GM10266 (cell line): ENCODE results near the gene FSTL4.

Experiments used
- DNase-seq: peaks from one replicate; pipeline ENCODE4 v3.0.0; 2012; ENCODE audit errors: extremely low spot score
- TF ChIP-seq, protein P1 (sequence below): IDR thresholded peaks from 2 replicates; pipeline ENCODE4 v1.5.1; 2012; ENCODE audit warnings: mild to moderate bottlenecking, low read depth; ENCODE audit not compliant: control insufficient read depth, insufficient read depth; ENCODE audit errors: missing control alignments

Gene FSTL4

DNA sequence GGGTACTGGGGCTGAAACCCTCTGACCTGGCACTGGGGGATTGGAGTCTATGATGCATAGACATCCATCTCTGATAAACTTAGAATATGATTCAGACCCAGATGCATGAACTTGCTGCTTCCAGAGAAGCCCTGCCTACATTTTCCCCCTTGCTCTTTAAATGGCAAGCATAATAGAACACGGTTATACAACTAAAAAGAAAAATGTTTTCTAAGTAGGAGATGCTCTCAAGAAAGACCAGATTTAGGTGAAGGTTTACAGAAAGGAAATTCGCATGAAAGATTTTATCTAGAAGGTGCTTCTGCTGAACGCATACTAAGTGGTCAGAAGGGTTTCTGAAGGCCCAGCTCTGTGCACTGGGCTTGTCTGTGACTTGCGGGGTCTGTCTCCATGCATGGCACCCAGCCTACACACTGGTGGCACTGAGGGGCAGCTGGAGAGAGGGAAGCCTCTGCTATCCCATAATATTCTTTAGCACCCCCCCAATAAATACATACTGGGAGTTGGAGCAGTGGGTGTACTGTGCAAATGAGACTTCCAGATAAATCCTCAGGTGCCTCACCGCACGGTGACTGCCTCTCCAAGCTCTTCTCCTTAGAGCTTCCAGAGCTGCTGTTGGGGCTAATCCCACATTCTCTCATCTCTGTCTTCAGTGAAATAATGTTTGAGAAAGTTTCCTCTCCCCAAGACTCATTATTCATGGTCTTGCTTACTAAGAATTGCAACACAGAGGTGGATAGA, 114.6 kb downstream of the FSTL4 start:
- TF ChIP-seq, protein P1, sequence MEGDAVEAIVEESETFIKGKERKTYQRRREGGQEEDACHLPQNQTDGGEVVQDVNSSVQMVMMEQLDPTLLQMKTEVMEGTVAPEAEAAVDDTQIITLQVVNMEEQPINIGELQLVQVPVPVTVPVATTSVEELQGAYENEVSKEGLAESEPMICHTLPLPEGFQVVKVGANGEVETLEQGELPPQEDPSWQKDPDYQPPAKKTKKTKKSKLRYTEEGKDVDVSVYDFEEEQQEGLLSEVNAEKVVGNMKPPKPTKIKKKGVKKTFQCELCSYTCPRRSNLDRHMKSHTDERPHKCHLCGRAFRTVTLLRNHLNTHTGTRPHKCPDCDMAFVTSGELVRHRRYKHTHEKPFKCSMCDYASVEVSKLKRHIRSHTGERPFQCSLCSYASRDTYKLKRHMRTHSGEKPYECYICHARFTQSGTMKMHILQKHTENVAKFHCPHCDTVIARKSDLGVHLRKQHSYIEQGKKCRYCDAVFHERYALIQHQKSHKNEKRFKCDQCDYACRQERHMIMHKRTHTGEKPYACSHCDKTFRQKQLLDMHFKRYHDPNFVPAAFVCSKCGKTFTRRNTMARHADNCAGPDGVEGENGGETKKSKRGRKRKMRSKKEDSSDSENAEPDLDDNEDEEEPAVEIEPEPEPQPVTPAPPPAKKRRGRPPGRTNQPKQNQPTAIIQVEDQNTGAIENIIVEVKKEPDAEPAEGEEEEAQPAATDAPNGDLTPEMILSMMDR = no peak
- no peak for DNase-seq

DNA sequence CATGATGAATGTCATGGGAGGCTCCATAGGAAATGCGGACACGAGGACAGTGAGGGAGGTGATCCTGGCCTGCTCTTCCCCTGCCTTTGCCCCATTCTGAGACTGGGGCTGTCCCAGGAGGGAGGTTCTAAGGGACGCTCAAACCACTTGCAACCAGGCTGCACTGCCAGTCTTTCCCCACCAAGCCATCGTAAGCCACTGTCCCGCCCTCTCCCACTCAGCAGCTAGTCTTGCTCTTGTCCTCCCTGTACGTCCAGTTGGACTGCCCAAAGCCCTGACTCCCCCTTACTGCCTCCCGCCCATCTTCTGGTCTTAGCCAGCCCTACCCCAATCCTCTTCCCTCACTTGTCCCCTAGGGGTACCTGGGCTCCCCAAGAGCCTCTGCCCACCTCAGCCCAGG, 115.7 kb downstream of the FSTL4 start:
- no peak for DNase-seq
- TF ChIP-seq, protein P1 = no peak

DNA sequence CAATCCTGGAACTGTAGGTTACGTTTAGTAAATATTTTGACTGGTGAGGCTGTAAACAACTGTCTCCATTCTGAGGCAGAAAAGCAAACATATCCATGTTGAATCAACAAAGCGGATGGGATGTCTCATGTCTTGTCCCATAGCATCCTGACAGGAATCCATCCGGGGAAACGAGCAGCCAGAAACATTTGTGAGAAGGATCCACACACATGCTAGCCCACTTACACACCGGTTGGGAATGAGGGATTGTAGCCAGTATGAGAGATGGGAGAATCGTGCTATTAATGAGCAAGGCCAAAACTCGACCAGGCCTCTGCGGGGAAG, 117.5 kb downstream of the FSTL4 start:
- no peak for DNase-seq
- TF ChIP-seq, protein P1 = no peak

DNA sequence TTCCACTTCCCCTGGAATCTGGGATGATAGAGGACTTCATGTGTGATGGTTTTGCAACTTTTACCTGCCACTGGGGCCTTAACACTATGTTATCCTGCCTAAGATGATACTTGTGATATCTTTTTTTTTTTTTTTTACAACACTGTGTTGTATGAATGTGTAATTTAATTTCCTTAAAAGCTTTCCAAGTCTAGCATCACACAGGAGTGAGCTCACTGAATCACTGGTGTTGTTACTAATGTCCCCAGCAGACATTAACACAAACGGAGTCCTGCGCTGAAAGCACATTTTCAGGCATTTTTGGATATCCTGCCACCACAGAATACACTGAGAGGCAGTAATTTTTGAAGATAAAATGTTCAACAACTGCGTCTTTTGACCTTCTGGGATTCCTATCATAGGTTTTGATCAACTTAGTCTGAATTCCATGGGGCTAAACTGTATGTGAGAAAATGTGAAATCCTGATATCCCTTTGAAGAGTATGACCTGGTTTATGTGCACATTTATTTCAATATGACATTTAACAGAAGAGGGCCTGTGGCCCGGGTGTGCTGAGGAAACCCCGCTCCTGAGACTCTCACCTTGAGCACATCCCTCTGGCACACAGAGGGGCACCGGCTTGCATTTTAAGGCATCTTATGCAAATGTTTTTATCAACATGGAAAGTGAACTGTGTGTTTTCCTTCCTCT, 118.0 kb downstream of the FSTL4 start:
- DNase-seq = no peak
- TF ChIP-seq, protein P1 = no peak

DNA sequence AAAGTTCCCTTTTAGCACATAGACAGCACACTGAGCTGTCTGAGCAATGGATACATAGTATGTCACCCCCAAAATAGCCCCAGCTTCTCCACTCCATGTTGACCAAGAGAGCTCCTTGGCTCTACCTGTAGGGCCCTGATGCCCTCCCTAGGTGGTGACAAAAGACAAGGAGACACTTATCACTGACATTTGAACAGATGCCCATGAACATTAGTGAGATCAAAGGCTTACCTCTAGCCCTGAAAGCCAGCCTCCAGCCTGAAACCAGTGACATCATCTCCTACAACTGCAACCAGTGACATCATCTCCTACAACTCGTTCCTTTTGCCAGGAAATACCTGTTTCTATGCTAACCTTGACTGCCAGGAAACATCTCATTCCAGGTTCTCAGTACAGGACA, 122.7 kb downstream of the FSTL4 start:
- peak; percentile 31 for DNase-seq
- TF ChIP-seq, protein P1 = peak; percentile 41

DNA sequence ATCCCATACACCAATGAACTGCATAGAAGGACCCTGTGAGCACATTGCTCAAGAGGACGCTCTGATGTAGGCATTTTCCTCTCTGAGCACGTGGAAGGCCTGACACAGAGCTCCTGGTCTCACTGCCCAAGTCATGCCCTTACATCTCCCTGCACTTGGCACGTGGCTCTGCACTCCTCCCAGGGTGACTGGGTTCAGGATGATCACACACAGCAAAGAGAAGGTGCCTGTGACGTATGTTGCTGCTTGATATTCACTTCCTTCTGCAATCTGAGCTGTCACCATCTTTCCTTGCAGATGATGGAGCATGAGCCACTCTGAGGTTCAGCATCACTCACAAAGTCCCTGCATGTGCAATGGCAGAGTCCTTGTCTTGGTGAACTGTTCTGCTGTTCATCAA, 125.2 kb downstream of the FSTL4 start:
- no peak for DNase-seq
- TF ChIP-seq, protein P1 = no peak

DNA sequence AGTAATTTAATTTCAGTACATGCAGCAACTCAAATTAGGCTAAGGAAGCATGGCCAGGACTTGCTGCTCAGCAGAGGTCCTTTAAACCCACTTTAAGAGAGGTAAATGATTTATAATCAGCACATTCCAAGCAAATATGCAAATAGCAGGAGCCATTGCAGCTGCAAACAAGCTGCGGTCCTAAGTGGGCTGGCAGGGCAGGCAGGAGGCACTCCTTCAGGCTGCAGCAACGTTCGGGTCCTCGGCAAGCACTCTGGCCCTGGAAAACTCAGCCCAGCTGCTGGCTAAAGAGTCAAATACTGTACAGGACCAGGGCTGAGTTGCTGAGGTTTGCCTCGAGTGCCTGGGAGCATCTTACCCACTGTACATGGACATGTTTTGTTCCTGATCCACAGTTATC, 126.9 kb downstream of the FSTL4 start:
- TF ChIP-seq, protein P1 = no peak
- DNase-seq = no peak
